GM21786 (cell line): Measurements from ENCODE around the gene PRKAG2.

ENCODE experiments used
- ATAC-seq: cut with Tn5 transposase; IDR thresholded peaks from one replicate; pipeline ENCODE4 v1.9.1; 2021; ENCODE audit not compliant: unreplicated experiment

The PRKAG2 gene

DNA sequence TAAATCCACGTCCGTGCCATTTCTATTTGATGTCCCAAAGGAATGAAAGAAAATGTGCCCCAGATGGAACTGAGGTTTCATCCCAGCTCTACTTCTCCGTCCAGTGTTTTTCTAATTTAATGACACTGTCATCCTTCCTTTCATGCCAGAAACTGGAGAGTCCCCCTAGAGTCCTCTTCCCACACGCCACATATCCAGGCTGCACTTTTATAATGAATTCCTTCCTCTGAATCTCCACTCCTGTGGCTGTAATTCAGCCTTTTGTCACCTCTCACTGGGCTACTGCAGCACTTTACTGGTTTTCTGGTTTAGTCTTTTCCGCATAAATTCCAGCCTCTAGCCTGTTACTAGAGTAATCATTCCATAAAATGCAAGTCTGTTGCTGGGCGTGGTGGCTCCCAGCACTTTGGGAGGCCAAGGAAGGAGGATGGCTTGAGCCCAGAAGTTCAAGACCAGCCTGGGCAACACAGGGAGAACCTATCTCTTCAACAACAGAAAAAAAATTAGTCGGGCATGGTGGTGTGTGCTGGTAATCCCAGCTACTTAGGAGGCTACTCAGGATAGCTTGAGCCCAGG lies 214.6 kb downstream of the PRKAG2 start:
- ATAC-seq, result no peak

DNA sequence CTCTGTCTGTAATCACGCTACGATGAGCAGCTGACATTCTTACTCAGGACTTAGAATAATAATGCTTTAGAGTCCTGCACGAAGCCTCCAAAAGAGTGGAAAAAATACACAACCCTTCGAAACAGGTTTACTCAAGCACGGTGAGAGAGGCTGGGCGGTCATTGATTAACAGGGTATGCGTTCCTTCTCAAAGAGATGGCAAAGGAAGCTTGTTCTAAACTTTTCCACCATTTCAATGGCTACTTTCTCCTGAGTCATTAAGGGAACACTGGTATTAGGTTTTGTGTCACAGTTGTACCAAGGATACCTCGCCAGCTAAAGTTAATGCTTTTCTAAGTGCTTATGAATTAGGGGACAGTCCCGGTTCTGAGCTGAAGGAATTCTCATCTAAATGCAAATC lies 215.3 kb downstream of the PRKAG2 start:
- ATAC-seq, result no peak

DNA sequence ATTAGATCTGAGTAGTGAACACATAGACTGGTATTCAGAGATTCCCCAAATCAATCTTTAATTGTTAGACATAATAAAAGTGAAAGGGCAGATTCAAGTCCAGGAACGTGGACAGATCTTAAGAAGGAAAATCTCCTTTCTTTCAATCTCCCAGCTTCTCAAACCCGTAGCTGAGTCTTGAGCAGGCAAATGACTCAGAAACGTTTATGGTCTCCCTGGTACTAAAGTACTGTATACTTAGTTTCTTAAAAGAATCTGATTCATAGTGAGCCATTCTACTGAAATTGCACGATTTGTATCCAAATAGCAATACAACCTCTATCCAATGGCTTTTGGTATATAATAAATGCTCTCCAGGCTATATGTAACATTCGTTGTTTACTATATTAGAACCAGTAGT lies 216.8 kb downstream of the PRKAG2 start:
- ATAC-seq, result no peak

GRCh38 chr7:151659219-151659618 lies 217.7 kb downstream of the PRKAG2 start:
- ATAC-seq, result no peak

DNA sequence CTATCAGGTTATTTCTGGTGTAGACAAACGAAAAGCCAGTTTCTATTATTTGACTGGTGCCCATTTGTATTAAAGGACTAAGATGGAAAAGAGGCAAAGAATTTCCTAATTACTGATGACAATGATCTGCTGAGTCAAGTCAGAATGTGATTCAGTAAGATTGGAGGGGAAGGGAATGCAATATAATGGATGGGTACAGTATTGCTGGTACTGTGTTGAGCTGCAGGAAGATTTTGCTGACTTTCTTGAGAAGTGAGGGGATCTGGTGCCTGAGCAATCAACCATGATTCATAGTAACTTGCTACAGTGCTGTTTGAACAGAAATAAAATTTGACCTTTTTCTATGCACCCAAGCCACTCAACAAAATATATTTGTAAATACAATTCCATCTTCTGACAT lies 218.1 kb downstream of the PRKAG2 start:
- no peak for ATAC-seq

DNA sequence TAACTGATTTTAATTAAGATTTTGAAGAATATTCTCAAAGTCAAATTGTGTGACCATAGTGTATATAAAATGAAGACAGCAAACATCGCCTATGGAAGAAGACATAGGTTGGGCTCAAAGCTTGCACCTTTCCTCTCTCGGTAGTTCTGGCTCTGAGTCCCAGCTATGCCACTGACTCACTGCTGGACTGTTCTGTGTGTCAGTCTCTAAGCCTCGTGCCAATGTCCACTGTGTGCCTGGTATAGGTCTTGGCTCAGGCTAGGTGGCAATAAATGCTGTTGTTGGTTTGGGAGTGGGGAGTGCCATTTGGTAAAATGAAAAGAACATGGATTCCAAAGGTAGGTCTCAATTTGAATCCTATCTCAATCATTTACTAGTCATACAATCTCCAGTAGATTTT lies 219.7 kb downstream of the PRKAG2 start:
- no peak for ATAC-seq

DNA sequence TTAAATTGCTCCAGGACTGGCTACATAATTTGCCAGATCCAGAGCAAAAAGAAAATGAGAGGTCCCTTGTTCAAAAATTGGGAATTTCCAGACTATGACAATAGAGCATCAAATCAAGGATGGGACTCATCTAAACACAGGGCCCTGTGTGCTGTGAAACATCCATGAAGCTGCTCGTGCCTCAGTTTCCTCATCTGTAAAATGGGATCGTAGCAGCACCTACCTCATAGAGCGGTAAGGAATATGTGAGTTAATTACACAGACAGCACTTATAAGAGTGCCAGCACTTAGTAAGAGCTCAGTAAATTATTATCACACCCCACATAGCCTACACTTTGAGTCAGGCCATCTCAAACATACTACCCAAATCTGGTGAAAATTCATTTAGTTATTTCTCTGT lies 221.4 kb downstream of the PRKAG2 start:
- ATAC-seq, result no peak

GRCh38 chr7:151652111-151652510 lies 224.8 kb downstream of the PRKAG2 start:
- no peak for ATAC-seq

GRCh38 chr7:151650161-151650560 lies 226.8 kb downstream of the PRKAG2 start:
- ATAC-seq, result no peak

DNA sequence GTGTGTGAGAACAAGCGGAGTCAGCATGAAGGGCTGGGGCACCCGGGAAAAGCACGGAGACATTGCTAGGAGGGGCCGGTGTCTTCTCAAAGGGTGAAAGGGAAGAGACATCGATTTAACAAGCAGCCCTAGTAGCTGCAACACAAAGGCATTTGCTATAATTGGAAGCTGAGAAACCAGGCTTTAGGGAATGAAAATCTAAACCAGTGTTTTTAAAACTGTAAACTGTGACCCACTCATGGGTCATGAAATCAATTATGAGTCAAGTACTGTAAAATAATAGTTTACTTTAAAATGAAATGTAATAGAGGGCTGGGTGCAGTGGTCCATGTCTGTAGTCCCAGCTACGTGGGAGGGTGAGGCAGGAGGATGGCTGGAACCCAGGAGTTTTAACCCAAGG lies 228.5 kb downstream of the PRKAG2 start:
- no peak for ATAC-seq

GRCh38 chr7:151647874-151648273 lies 229.0 kb downstream of the PRKAG2 start:
- no peak for ATAC-seq

GRCh38 chr7:151647006-151647405 lies 229.9 kb downstream of the PRKAG2 start:
- no peak for ATAC-seq

- ATAC-seq, result no peak
These were observed 231.6 kb downstream of the PRKAG2 start for GRCh38 chr7:151645311-151645710.

DNA sequence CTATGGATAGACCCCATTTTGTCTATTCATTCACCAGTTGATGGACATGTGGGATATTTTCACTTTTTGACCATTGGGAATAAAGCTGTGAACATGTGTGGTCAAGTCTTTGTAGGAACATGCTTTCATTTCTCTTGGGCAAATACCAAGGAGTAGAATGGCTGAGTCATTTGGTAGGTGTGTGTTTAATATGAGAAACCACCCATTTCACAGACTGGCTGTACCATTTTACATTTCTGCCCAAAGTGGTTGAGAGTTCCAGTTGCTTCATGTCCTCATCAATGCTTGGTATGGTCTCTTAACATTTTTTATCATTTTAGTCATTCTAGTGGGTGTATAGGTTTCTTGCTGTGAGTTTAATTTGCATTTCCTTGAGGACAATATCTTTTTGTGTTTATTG lies 232.4 kb downstream of the PRKAG2 start:
- no peak for ATAC-seq

- no peak for ATAC-seq
These were observed 234.2 kb downstream of the PRKAG2 start for GRCh38 chr7:151642746-151643145.

GRCh38 chr7:151641587-151641986 lies 235.3 kb downstream of the PRKAG2 start:
- no peak for ATAC-seq

DNA sequence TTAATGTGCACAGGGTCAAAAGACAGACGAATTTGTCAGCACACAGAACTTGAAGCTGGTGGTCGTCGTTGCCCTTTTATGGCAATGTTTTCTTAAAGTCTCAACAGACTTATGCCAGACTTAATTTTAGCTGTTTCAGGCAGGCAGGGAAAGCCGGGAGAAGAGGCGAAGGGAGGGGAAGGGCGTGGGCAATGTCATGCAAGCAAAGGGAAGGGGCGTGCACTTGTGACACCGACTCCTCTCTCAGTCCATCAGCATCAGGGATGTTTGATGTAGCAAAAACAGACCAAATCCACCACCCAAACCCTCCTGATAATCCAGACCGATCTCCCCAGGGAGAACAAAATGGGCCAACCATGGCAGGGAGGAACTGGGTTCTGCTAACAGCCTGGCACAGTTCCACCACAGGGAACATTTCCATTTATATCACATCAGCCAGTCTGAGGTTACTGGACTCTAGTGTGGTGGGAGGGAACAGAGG lies 239.1 kb downstream of the PRKAG2 start:
- no peak for ATAC-seq

DNA sequence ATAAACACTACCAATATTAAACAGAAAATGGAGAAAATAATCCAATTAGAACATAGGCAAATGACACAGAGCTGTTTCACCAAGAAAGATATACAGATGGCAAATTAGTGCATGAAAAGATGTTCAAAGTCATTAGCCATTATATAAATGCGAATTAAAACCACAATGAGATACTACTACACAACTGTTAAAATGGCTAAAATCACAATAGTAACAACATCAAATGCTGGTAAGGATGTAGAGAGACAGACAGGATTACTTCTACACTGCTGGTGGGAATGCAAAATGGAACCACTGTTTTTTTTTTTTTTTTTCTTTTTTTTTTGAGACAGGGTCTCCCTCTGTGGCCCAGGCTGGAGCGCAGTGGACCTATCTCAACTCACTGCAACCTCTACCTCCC lies 242.3 kb downstream of the PRKAG2 start:
- no peak for ATAC-seq

- no peak for ATAC-seq
These were observed 243.5 kb downstream of the PRKAG2 start for GRCh38 chr7:151633516-151633812.

GRCh38 chr7:151632750-151633515 lies 244.0 kb downstream of the PRKAG2 start:
- peak; percentile 67 for ATAC-seq

- peak; percentile 61 for ATAC-seq
These were observed 244.8 kb downstream of the PRKAG2 start for GRCh38 chr7:151631953-151632749.

DNA sequence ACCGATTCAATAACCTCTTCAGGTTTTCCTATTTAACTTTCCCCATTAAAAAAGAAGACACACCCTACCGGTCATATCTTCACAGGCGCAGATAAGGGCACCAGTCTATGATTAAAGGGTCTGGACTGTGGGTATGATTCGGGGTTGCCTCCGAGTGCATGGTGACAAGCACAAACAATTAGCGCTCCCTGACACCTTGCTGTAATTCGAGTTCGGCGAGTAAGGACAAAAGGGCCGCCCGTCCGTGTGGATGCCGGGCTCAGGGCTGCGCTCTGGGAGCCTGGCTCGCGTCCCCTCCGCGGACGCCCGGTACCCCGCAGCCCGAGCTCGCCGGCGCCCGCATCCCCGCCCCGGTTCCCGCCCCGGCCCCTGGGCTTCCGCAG lies 245.4 kb downstream of the PRKAG2 start:
- peak; percentile 25 for ATAC-seq
